ENCODE measurements around the gene RPH3AL.

The RPH3AL gene

GRCh38 chr17:164303-165235, 188.0 kb downstream of the RPH3AL start:
- no peaks in the 10 kb centered on the region for H3K9me3 Mint-ChIP-seq
- TF ChIP-seq, protein P1, sequence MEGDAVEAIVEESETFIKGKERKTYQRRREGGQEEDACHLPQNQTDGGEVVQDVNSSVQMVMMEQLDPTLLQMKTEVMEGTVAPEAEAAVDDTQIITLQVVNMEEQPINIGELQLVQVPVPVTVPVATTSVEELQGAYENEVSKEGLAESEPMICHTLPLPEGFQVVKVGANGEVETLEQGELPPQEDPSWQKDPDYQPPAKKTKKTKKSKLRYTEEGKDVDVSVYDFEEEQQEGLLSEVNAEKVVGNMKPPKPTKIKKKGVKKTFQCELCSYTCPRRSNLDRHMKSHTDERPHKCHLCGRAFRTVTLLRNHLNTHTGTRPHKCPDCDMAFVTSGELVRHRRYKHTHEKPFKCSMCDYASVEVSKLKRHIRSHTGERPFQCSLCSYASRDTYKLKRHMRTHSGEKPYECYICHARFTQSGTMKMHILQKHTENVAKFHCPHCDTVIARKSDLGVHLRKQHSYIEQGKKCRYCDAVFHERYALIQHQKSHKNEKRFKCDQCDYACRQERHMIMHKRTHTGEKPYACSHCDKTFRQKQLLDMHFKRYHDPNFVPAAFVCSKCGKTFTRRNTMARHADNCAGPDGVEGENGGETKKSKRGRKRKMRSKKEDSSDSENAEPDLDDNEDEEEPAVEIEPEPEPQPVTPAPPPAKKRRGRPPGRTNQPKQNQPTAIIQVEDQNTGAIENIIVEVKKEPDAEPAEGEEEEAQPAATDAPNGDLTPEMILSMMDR (IDR thresholded peaks at IDR 0.05; ENCODE audit: unreplicated experiment in 3 of 3) = peak; percentile 74 to 84 (median 84)
- H3K4me3 Mint-ChIP-seq = no peak overlapping the region
- peak overlapping the region; percentile 32 to 55 (median 45) for H3K27ac Mint-ChIP-seq
- peaks cover 14% of the 10 kb centered on the region for H3K27me3 Mint-ChIP-seq (ENCODE audit: low read depth)
- H3K4me1 Mint-ChIP-seq = peaks cover 6% of the 10 kb centered on the region
- H3K36me3 Mint-ChIP-seq (ENCODE audit: low read depth) = no peaks in the 10 kb centered on the region

- H3K4me3 Mint-ChIP-seq = no peak overlapping the region
- H3K27ac Mint-ChIP-seq = peak overlapping the region in 1 of 3 experiments; percentile 68
- H3K27me3 Mint-ChIP-seq (ENCODE audit: low read depth) = peaks cover 12% of the 10 kb centered on the region
- H3K36me3 Mint-ChIP-seq (ENCODE audit: low read depth) = no peaks in the 10 kb centered on the region
- peaks cover 6% of the 10 kb centered on the region for H3K4me1 Mint-ChIP-seq
- TF ChIP-seq, protein P1 (IDR thresholded peaks at IDR 0.05; ENCODE audit: unreplicated experiment in 3 of 3) = peak in 2 of 3 experiments; percentile 14 to 33
- no peaks in the 10 kb centered on the region for H3K9me3 Mint-ChIP-seq
Observed at GRCh38 chr17:163514-164098, 189.0 kb downstream of the RPH3AL start.

- H3K4me1 Mint-ChIP-seq = peaks cover 6% of the 10 kb centered on the region
- TF ChIP-seq, protein P1 (IDR thresholded peaks at IDR 0.05; ENCODE audit: unreplicated experiment in 3 of 3) = no peak
- no peaks in the 10 kb centered on the region for H3K36me3 Mint-ChIP-seq (ENCODE audit: low read depth)
- no peaks in the 10 kb centered on the region for H3K9me3 Mint-ChIP-seq
- peaks cover 12% of the 10 kb centered on the region for H3K27me3 Mint-ChIP-seq (ENCODE audit: low read depth)
- H3K27ac Mint-ChIP-seq = peak overlapping the region in 1 of 3 experiments; percentile 68
- H3K4me3 Mint-ChIP-seq = no peak overlapping the region
Observed at GRCh38 chr17:162689-163088, 189.9 kb downstream of the RPH3AL start.
